ENCODE data around the gene FGFBP1.

The FGFBP1 gene

DNA sequence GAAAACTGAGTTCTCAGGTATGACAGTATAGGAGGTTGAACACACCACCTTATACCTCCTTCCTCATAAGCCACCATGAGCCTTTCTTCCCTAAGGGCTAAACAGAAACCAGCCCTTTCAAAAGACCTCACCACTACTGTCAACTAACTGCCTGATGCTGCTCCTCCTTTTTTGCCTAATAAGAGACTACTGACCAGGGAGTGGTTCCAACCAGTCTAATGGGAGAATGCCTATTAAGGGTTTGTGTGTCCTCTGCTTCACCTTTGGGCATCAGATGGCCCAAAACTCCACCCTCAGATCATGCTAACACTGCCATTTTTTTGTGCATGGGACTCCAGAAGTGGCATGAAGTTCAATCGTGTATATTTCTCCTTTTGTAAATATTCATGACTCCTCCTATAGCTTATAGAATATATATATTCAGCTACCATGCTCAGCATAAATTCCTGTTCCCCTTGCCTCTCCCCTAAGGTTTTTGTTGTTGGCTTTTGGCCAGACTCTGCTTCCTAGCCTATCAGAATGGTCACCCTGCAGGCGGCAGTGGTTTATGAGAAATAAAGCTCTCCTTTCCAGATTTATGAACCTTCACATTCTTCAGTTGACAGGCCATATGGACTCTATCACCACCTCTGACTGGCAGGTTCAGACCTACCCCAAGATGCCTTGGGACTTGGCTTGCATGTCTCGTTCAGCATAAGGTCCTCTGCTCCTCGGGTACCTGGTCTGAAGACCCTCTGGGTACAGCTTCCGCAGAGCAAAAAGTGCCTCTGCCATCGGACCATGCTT is 28.2 kb downstream of the FGFBP1 start:
- DNase-seq = no peak

- no peak for DNase-seq
Measured at GRCh38 chr4:15907430-15907829, 31.1 kb downstream of the FGFBP1 start.

- DNase-seq = no peak
Measured at GRCh38 chr4:15906020-15906443, 32.5 kb downstream of the FGFBP1 start.

DNA sequence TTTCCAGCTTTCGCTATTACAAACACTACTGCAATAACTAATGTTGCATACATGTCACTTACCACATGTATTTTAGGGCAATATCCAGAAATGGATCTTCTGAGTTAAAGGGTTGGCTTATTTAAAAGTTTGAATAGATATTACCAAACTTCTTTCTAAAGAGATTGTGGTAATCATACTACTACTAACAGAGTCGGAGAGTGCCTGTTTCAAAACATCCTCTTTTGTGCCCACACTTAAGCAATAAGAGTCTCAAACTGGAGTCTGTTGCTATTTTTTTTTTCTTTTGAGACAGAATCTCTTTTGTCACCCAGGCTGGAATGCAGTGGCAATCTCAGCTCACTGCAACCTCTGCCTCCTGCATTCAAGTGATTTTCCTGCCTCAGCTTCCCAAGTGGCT is 35.8 kb downstream of the FGFBP1 start:
- DNase-seq = no peak

DNA sequence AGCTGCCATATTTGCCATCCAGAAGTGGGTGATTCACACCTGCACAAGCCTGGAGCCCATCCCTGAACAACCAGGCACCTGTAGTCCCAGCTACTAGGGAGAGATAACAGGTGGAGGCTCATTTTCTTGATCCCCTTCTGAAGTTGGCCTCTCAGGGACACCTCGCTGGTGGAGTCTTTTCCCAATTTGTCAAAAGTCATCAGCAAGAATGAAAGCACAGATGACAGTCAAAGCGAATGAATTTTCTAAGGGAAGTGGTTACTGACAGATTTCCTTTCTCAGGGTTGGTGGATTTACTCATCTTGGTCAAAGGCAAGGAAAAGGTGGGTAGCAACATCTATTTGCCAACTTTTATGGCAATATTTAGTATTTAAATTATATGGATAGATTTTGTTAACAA is 36.5 kb downstream of the FGFBP1 start:
- no peak for DNase-seq

GRCh38 chr4:15901007-15901406 is 37.5 kb downstream of the FGFBP1 start:
- DNase-seq = no peak

DNA sequence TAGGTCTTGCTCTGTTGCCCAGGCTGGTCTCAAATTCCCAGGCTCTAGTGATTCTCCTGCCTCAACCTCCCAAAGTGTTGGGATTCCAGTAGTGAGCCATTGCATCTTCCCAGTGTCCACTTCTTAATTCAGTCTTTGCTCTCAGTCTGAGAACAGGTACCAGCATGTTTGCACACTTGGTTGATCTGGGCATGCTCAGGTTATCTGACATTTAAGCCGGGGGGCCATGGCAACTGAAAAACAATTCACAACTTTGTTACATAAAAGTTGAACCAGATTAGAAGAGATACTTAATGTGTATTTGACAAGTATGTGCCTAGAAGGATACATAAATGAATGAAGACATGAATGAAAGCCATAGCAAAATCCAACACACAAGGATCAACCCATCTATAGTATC is 39.0 kb downstream of the FGFBP1 start:
- DNase-seq = no peak

DNA sequence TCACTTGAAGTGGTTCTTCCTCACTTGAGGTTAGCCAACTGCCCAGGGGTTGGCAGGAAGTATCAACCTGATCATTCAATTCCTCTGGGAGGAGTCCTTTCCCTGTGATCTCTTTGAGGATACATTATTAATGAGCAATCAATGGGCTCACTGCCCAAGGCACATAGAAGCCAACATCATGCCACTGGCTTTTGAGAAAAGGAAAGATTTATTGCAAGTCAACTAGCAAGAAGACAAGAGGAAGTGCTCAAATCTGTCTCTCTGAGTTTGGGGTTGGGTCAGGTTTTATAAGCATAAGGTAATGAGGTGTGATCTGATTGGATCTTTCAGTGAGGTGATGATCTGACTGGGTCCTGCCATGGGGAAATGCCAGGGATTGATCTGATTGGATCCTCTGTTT is 39.6 kb downstream of the FGFBP1 start:
- no peak for DNase-seq

DNA sequence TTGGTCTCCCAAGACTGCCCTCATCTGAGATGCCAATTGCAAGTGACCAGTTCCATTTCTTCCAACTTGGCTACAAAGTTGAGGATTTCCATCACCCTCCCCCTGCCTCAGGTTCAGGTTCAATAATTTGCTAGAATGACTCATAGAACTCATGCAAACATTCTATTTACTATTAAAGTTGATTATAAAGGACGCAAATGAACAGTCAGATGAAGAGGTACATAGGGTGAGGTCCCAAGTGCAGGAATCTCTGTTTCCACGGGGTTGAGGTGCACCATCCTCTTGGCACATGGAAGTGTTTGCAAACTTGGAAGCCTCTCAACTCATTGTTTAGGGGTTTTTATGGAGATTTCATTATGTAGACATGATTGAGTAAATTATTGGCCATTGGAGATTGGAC is 41.0 kb downstream of the FGFBP1 start:
- DNase-seq = no peak

- no peak for DNase-seq
Measured at GRCh38 chr4:15894921-15895916, 43.3 kb downstream of the FGFBP1 start.

DNA sequence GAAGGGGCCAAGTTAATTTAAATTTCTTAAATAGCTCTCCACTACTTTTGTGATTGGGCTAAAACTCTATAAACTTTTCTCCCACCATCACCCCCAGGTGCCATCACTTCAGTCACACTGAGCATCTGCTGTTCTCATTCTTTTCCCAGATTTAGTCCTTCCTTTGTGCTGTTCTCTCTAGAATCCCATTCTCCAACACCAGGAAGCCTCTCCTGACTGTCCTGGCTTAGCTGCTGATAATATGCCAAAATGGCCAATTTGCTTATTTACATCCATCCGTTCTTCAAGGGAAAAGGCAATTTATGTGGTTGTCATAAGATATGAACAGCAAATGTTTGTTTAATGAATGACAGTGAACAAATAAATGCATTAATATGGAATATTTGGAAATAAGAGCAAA is 44.1 kb downstream of the FGFBP1 start:
- no peak for DNase-seq

GRCh38 chr4:15893962-15894361 is 44.6 kb downstream of the FGFBP1 start:
- DNase-seq = peak; percentile 33

DNA sequence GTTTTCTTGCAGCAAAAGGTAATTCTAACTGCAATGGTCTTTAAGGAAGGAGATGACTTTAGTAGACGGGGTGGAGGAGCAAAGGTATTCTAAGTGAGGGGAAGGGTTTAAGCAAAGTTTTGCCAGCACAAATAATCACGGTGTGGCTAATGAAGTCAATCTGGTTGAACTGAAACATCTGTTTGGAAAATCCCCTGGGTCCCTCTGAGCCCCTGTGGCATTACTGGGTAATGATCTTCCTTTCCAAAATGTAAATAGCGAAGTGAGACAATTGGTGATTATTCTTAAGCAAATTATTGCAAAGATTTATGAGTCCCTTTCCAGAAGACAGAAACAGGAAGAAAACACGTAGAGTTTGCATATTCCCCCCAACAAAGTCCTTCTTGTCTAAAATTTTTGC is 47.2 kb downstream of the FGFBP1 start:
- DNase-seq = no peak

- DNase-seq = no peak
Measured at GRCh38 chr4:15890246-15890829, 48.2 kb downstream of the FGFBP1 start.

GRCh38 chr4:15888515-15888914 is 50.0 kb downstream of the FGFBP1 start:
- DNase-seq = no peak

Measured in right hindlimb (tissue), 1 donor.